Activated CD8-positive, alpha-beta memory T cell treated with anti-CD3 and anti-CD28 coated beads, Interleukin-2, amount 50 U/mL, for 24 hours (primary cell): Measurements from ENCODE around the gene UBALD2.
"Not testable (repeated sequence)": the region's sequence is repeated elsewhere in the genome, so short reads cannot be mapped to it uniquely, and the experiment has no call there.

Experiments
- DNase-seq: peaks from one replicate; pipeline ENCODE4 v3.0.0-alpha.2; 2020; ENCODE audit errors: extremely low read depth

Gene UBALD2

GRCh38 chr17:76244721-76245120 lies 20.4 kb upstream of the UBALD2 start:
- DNase-seq = not testable (repeated sequence)

- DNase-seq = no peak
Measured at GRCh38 chr17:76246080-76247066, 18.8 kb upstream of the UBALD2 start.

GRCh38 chr17:76247304-76247703 lies 17.8 kb upstream of the UBALD2 start:
- no peak for DNase-seq

GRCh38 chr17:76248013-76248782 lies 16.9 kb upstream of the UBALD2 start:
- DNase-seq = no peak

GRCh38 chr17:76250141-76250540 lies 15.0 kb upstream of the UBALD2 start:
- no peak for DNase-seq

GRCh38 chr17:76251478-76252039 lies 13.6 kb upstream of the UBALD2 start:
- no peak for DNase-seq

- DNase-seq = no peak
Measured at GRCh38 chr17:76252040-76252954, 12.9 kb upstream of the UBALD2 start.

- not testable (repeated sequence) for DNase-seq
Measured at GRCh38 chr17:76252967-76253766, 12.0 kb upstream of the UBALD2 start.

- no peak for DNase-seq
Measured at GRCh38 chr17:76253841-76254240, 11.3 kb upstream of the UBALD2 start.

GRCh38 chr17:76254275-76254674 lies 10.9 kb upstream of the UBALD2 start:
- DNase-seq = no peak

- DNase-seq = no peak
Measured at GRCh38 chr17:76255801-76256429, 9.2 kb upstream of the UBALD2 start.

- DNase-seq = not testable (repeated sequence)
Measured at GRCh38 chr17:76256430-76257050, 8.6 kb upstream of the UBALD2 start.

GRCh38 chr17:76260220-76260619 lies 4.9 kb upstream of the UBALD2 start:
- DNase-seq = no peak

- no peak for DNase-seq
Measured at GRCh38 chr17:76260669-76261068, 4.5 kb upstream of the UBALD2 start.

- DNase-seq = no peak
Measured at GRCh38 chr17:76261421-76262215, 3.5 kb upstream of the UBALD2 start.

- DNase-seq = no peak
Measured at GRCh38 chr17:76262732-76263344, 2.3 kb upstream of the UBALD2 start.

GRCh38 chr17:76263896-76264295 lies 1.3 kb upstream of the UBALD2 start:
- no peak for DNase-seq

GRCh38 chr17:76264425-76264754 lies 758 bp upstream of the UBALD2 start:
- DNase-seq = no peak
